ENCODE measurements around the gene ACTR3. TPM values are rescaled to one million over a fixed set of nuclear protein-coding genes. Genes with fewer than 3 reads are reported as not detected.
"Not testable (repeated sequence)": the region's sequence is repeated elsewhere in the genome, so short reads cannot be mapped to it uniquely, and the experiment has no call there.

The ACTR3 gene
- total RNA-seq: 221 TPM

DNA sequence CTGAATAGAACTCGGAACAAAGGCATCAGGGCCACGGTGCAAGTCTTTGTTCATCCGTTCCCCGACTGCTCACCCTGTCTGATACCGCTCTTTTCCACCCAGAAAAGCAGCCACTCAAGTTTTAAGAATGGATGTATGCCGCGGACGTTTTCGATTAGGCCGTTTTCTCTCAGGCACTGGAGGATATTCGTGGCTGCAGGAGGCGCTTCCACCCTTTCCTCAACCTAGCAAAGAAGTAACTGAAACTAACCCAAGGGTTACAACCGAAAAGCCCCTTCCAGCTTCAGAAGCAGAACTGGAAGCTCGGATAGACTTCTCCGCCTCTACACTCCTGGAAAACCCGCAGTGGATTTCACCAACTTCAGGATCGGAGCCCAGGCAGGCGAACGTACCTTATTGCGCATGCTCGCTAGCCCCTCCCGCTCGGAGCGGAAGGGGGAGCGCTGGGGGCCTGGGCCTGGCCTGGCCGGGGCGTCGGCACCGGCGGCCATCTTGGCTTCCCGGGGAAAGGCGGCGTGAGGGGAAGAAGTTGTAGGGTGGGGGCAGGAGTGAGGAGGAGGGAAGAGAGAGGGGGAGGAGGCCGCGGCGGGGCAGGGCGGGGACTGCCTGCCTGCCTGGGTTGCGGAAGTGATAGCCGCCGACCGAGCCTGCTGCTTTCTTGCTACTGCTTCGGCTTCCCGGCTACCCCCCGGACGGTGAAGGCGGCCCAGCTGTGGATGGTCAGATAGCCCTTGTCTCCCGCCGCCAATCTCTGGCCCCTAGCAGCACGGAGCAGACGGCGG, at the start of gene ACTR3:
TSS of gene ACTR3 (plus strand) at position 619 of the 782 bp plus-strand sequence. CDS start 191 bp downstream, outside the sequence.
- peak; percentile 99 for DNase-seq (ENCODE audit: low spot score)

DNA sequence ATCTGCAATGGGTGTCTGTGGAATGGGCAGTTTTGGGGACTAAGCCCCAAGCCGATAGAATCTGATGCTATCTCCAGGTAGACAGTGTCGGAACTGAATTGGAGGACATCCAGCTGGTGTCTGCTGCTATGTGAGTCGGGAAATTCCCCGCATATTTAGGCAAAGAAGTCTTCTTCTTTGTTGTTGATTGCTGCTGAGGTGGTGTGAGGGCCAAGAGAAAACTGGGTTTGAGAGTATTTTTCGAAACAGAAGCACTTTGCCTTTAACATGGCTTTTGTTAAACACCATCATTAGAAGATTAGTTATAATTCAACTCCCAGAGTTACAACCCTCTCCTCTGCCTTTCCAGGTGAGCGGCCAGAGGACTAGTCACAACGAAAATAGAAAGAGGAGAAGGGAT, 49.4 kb upstream of the ACTR3 start:
- DNase-seq (ENCODE audit: low spot score): no peak

DNA sequence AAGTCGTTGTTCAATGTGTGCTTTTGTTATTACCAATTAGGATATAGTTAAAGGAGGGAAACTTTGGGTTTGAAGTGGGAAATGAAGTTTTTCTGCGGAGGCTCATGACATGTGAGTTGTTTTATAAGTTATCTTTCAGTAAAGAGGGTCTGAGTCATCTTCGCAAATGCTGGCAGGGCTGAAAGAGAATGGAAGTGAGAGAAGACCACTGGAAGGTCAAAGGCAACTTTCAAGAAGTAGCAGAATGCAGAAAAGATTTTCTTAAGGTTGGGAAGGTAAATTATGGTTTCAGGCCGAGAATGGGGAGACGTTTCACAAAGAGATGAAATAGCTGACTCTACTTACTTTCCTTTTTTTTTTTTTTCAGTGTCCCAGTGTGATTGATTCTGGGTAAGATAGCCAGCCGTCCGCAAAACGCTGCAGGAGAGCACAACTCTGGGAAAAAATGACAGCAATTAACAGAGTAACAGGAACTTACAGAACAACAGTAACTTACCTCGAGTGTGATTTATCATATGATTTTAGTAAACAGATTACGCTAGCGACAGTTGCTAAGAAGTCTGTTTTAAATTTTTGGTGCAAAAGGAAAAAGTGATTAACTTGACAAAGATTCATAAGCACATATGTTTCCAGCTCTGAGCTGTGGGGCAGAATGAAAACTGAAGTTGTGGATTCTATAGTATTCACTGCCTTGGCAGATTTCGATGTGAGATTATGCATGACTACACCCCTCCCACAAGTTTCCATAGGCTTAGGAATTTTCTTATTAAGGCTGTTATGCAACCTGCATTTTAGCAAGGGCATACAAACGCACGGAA, 46.8 kb upstream of the ACTR3 start:
- no peak for DNase-seq (ENCODE audit: low spot score)

DNA sequence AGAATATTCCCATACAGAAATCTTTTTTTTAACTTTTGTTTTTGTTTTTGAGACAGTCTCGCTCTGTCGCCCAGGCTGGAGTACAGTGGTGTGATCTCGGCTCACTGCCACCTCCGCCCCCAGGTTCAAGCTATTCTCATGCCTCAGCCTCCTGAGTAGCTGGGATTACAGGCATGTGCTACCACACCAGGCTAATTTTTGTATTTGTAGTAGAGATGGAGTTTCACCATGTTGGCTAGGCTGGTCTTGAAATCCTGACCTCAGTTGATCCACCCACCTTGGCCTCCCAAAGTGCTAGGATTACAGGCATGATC, 46.2 kb upstream of the ACTR3 start:
- not testable (repeated sequence) for DNase-seq (ENCODE audit: low spot score)

DNA sequence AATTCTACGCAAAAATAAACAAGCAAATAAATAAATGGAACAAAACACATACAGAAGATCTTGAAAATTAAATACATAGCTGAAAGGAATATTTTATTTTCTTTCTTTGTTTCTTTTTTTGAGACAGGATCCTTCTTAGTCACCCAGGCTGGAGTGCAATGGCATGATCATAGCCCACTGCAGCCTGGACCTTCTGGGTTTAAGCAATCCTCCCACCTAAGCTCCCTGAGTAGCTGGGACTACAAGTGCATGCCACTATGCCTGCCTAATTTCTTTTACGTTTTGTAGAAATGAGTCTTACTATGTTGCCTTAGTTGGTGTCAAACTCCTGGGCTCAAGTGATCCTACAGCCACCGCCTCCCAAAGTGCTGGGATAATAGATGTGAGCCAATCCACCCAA, 44.6 kb upstream of the ACTR3 start:
- no peak for DNase-seq (ENCODE audit: low spot score)

DNA sequence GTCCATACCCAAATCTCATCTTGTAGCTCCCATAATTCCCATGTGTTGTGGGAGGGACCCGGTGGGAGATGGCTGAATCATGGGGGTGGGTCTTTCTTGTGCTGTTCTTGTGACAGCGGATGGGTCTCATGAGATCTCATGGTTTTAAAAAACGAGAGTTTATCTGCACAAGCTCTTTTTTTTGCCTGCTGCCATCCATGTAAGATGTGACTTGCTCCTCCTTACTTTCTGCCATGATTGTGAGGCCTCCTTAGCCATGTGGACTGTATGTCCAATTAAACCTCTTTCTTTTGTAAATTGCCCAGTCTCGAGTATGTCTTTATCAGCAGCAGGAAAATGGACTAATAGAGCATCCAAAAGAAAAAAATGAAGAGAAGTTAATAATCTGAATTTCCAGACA, 44.1 kb upstream of the ACTR3 start:
- DNase-seq (ENCODE audit: low spot score): not testable (repeated sequence)

DNA sequence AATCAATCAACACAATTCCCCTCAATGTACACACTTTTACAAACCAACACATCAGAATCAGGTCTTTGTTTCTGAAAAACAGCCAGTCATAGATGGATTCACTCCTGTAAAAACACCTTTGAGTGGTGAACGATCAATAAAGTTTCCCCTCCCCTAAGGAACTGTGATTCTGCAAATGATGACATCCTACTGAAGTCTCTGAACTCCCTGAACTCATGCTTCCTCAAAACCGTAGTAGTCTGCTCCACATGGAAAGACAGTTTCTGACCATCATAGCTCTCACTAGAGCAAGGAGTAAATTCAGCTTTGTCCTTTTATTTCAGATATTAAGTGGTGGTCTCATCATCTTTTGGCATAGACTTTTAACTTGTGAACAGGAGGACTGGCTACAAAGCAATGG, 43.5 kb upstream of the ACTR3 start:
- no peak for DNase-seq (ENCODE audit: low spot score)

DNA sequence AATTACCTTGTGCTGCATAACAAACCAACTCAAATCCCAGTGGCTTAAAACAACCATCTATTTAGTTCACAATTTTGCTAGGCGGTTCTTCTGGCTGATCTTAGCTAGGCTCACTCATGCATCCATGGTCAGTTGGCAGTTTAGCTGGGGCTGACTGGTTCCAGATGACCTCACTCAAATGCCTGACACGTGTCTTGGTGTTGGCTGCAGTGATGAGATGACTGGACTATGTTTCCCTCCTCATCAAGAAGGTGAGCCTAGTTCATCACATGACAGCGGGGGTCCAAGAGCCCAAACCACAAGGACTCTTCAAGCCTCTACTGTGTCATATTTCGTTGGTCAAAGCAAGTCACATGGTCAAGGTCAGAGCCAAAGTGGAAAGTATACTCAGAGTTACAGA, 42.7 kb upstream of the ACTR3 start:
- no peak for DNase-seq (ENCODE audit: low spot score)

DNA sequence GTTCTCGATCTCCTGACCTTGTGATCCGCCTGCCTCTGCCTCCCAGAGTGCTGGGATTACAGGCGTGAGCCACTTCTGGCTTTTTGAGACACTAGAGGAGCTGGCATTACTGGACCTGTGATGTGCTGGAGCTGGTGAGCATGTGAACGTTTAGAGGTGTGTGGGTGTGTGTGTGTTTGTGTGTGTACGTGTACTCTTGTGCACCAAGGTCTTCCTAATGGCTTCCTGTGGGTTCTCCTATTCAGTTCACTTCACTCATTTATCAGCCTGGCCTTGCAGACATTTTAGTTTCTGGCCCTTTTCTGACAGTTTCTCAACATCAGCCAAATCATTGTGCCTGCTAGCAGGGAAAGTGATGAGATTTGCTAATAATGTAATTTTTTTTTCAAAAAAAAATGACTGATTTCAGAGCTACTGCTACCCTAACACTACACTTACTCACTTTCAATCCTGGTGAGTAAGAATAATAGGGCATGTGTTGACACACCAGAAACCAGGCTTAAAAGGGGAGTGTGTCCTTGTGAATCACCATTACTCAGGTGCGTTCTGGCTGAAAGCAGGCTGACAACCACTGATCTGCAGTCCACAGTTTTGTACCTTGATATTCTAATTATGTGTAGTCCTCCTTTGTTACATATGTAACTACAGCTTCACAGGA, 41.0 kb upstream of the ACTR3 start:
- no peak for DNase-seq (ENCODE audit: low spot score)

DNA sequence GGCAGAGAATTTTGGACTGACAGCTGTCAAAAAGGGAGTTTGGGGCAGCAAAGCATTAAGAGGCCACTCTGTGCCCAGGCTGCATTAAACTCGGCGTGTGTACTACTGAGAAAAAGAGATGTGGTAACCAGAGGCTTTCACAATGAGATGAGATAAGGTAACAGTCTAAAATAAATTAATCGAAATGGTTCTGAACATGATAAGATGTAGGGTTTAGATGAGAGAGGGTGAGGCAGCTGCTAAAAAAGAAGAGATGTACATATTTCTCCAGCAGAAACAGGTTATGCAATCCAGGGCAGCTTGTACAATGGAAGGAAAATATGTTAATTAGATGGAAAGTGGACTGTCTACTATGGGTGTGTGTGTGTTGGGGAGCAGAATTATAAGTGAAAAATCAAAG, 39.2 kb upstream of the ACTR3 start:
- DNase-seq (ENCODE audit: low spot score): no peak

DNA sequence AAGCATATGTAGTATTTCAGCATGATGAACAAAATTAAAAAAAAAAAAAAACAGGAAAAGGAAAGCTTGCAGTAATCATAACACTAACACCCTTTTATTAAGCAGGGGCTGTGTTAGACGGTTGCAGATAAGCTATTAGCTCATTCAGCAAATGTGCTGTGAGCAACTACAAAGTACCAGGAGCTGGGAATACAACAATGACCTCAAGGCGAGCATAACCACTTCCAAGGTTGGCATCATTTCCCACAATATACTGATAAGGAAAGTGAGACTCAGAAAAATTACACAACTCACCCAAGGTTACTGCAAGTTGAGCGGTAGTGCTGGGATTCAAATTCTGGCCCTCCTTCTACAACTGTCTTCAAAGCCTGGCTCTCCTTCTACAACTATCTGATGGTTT, 38.2 kb upstream of the ACTR3 start:
- no peak for DNase-seq (ENCODE audit: low spot score)

DNA sequence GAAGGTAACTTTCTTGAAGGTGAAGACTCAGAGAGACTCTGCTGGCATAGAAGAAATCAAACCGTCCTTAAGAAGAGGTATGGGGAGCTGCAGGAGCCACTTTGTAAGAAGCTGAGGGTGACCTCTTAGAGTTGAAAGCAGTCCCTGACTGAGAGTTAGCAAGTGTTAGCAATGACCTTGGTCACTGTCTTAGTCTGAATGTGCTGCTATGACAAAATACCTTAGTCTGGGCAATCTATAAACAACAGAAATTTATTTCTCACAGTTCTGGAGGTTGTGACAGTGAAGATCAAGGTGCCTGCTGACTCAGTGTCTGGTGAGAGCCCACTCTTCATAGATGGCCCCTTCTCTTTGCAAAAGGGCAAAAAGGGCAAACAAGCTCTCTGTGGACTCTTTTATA, 35.7 kb upstream of the ACTR3 start:
- no peak for DNase-seq (ENCODE audit: low spot score)

DNA sequence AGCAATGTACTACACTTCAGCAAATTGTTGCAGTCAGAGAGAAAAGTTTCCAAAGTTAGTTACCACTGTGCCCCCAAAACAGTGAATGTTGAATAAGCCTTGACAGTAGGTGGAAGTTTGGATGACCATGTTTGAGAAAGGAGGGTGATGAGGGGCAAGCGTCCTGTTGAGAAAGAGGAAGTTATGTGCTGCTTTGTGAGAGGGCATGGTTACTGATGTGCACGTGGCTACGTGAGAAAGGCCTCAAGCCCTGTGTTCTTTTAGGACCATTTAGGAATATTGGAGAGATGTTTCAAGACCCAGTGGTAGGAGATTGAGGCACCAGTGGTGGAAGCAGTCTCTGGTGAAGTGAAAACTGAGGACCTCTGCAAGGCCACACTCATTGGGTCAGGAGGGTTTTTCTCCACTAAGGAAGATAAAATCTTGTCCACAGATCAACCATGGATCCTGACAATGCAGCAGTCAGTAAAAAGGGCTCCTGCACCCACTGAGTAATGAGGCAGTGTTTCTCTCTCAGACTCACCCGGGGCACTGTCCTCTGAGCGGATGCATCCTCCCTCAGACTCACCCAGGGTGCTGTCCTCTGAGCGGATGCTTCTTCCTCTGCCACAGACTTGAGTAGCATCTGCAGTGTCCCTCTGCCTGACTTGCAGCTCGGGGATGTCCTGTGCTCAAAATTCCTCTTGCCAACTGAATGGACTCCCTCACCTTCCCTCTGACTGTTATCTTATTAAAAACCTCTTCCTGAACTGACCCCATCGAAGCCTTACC, 34.7 kb upstream of the ACTR3 start:
- DNase-seq (ENCODE audit: low spot score): no peak

DNA sequence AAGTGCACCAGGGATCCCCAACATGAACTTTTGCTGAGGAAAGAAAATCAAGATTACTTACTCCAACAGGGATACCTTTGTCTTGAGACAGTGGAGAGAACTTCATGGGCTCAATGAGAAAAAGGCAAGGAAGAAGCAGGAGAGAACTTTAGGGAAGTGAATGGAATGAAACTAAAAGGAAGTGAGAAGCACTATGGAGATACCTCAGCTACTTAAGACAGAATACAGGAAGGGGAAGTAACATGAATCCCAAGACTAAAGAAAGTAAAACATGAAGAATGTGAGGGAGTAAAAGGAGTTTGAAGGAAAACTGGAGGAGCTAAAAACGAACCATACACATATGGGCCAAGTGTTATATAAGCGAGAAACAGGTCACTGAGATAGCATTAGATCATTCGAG, 32.4 kb upstream of the ACTR3 start:
- no peak for DNase-seq (ENCODE audit: low spot score)

DNA sequence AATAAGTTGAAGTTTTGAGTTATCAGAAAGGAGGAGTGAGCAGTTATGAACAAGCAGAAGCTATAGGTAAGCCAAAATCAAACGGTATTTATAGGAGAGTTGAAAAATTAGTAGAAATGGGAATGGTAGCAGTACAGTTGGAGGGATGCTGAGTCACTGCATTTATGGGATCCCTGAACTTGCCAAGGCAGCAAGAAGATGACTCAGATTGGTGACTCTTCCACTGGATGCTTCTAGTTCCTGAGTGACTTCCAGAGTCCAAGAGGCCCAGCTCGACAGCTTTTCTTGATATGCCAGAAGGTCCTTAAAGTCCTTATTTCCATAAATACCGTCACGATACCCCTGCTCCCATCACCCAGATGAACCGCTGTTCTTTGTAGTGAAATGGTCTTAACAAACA, 31.1 kb upstream of the ACTR3 start:
- DNase-seq (ENCODE audit: low spot score): no peak

DNA sequence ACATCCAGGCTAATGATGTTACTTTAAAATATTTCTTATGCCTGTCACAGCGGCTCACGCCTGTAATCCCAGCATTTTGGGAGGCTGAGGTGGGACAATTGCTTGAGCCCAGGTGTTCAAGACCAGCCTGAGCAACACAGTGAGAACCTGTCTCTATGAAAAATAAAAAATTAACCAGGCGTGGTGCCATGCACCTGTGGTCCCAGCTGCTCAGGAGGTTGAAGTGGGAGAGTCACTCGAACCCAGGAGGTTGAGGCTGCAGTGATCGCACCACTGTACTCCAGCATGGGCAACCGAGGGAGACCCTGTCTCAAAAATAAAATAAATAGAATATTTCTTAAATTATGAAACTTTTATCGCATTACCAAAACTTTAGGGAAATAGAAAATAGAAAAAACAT, 28.1 kb upstream of the ACTR3 start:
- no peak for DNase-seq (ENCODE audit: low spot score)

DNA sequence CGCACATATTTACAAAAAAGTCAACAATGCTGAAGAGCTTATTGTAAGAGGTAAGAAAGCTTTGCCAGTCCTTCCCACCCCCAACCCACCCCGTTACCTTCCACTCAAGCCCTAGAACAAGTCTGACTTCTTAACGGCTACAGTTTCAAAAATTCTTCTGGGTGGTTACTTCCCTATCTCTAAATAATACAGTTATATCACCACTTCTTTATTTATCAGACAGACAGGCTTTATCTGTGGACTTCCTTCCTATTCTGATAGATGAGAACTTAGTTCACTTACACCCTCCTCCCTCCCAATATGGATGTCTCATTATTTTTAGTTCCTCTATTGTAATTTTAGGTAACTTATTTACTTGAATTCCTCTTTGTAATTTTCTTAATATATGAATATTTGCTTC, 26.7 kb upstream of the ACTR3 start:
- DNase-seq (ENCODE audit: low spot score): no peak

DNA sequence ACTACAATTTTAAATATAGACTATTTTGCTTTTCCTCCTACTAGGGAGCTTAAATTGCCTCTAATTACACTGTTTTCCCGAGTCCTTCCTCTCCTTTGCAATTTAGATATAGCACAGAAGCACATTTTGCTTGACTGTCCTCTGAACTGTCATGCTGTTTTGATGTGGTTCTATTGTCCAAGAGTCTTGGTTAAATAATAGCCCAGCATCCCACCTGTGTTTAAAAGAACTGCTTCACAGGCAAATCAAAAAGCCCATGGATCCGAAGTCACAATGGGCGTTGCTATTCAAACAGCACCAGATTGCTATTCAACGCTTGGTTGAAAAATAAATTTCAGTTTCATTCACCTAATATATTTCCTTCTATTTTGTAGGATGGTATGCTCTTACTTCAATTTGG, 22.3 kb upstream of the ACTR3 start:
- no peak for DNase-seq (ENCODE audit: low spot score)

DNA sequence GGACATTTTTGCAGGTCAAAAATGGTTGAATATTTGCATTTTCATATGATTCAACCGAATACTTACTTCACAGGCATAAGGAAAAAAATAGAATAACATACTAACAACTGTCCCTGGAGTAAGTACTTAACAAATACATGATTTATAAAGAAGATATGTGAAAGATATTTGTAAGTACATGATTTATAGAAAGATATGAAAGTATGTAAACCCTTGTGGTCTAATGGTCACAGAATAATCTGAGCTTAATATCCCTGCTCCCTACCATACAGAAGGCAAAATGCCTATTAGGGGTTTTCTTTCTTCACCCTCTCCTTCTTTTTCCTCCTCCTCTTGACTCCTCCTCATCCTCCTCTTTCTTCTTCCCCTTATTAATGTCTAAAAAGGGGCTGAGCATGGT, 20.6 kb upstream of the ACTR3 start:
- no peak for DNase-seq (ENCODE audit: low spot score)

DNA sequence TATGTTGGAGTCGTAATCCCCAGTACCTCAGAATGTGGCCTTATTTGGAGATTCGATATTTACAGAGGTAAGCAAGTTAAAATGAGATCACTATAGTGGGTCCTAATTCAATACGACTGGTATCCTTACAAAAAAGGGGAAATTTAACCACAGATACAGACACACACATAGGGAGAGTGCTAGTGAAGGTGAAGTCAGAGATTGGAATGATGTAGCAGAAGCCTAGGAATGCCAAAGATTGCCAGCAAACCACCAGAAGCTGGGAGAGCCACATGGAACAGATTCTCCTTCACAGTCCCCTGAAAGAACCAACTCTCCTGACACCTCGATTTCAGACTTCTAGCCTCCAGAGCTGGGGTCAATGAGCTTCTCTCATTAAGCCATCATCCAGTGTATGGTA, 17.7 kb upstream of the ACTR3 start:
- DNase-seq (ENCODE audit: low spot score): no peak

DNA sequence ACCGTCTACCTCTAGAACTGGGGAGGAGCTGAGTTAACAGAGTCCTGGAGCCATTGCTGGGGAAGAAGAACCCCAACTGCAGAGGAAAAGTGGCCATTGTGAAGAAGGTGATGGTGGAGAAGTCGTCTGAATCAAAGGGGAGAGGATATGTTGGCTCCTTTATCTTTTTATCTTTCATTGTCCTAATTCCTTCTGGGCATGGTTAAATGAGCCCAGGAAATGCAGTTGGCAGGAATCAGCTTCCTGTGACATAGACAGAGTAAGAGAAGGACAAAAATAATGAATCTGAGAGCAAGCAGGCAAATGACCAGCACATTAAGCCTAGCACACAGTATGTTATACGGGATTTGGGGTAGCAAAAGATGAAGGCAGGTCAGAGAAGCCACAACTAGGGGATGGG, 16.0 kb upstream of the ACTR3 start:
- DNase-seq (ENCODE audit: low spot score): no peak

DNA sequence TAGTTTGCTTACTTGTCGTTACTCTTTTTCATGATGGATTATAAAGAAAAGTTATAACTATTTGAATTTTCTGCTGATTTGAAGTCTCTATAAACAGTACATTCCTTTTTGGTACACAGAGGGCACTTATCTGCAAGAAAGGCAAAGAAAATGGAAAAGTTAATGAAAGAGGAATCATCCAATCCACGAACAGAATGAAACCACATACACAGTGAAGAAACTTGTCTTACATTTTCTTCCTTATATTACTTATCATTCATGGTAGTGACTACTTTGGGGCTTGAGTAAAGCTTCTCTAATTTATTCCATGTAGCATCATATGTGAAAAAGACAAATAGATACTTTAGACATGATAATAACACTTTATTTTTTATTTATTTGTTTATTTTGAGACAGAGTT, 14.8 kb upstream of the ACTR3 start:
- DNase-seq (ENCODE audit: low spot score): no peak

Measured in ureter (tissue), 1 donor.